Measurements from ENCODE around the gene NR2E3. TPM values are rescaled to one million over a fixed set of nuclear protein-coding genes. Genes with fewer than 3 reads are reported as not detected.

NR2E3 gene
- polyA plus RNA-seq, 1 donor from 2014 or later: not detected

DNA sequence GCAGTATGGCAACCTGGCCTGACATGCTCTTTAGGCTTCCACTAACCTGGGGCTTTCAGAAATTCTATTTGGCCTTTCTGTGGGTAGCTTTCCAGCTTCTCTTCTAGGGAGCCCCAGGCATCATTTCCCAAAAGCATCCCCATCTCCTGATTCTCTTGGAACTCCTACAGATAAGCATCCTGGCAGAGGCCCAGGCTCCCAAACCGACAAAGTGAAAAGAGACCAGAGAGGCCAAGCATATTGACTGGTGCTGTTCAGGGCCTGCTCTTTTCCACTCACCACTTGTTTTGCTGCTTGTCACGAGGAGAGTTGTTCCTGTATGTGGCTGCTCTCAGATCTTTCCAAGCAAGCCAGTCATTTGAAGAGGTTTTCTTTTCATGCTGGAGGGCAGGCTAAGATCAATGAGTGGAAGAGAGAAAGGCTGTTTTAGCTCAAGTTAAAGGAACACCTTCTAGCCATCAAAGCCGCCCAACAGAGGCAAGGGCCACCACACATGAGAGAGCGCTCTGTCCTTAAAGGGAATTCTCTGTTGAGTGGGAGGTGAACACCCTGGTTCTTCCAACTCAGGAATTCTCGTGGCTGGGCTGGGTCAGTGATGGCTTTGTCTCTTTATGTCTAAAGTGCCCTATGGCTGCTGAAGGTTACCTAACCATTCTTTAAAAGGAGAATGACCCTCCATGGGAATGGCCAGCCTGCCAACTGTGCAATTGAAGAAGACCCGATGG, 31.1 kb upstream of the NR2E3 start:
- no peak overlapping the region for H2AFZ ChIP-seq (ENCODE audit: low read depth, low read length)
- H3K4me2 ChIP-seq (ENCODE audit: low read length): no peak overlapping the region
- no peak overlapping the region for H3K9ac ChIP-seq (ENCODE audit: low read length)
- TF ChIP-seq, protein P1, sequence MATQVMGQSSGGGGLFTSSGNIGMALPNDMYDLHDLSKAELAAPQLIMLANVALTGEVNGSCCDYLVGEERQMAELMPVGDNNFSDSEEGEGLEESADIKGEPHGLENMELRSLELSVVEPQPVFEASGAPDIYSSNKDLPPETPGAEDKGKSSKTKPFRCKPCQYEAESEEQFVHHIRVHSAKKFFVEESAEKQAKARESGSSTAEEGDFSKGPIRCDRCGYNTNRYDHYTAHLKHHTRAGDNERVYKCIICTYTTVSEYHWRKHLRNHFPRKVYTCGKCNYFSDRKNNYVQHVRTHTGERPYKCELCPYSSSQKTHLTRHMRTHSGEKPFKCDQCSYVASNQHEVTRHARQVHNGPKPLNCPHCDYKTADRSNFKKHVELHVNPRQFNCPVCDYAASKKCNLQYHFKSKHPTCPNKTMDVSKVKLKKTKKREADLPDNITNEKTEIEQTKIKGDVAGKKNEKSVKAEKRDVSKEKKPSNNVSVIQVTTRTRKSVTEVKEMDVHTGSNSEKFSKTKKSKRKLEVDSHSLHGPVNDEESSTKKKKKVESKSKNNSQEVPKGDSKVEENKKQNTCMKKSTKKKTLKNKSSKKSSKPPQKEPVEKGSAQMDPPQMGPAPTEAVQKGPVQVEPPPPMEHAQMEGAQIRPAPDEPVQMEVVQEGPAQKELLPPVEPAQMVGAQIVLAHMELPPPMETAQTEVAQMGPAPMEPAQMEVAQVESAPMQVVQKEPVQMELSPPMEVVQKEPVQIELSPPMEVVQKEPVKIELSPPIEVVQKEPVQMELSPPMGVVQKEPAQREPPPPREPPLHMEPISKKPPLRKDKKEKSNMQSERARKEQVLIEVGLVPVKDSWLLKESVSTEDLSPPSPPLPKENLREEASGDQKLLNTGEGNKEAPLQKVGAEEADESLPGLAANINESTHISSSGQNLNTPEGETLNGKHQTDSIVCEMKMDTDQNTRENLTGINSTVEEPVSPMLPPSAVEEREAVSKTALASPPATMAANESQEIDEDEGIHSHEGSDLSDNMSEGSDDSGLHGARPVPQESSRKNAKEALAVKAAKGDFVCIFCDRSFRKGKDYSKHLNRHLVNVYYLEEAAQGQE (IDR thresholded peaks at IDR 0.05; ENCODE audit: borderline replicate concordance): no peak
- TF ChIP-seq EZH2 (IDR thresholded peaks at IDR 0.05; ENCODE audit: borderline replicate concordance, insufficient read depth, low read length, poor library complexity, severe bottlenecking): no peak
- no peak for TF ChIP-seq MXI1 (conservative IDR thresholded peaks at IDR 0.05; ENCODE audit: poor library complexity, severe bottlenecking)
- TF ChIP-seq TAF1 (IDR thresholded peaks at IDR 0.05; ENCODE audit: low read depth): no peak
- H3K27me3 ChIP-seq (ENCODE audit: insufficient read depth, low read depth, low read length): no peaks in the 10 kb centered on the region
- no peak overlapping the region for H3K27ac ChIP-seq (ENCODE audit: low read length)
- no peaks in the 10 kb centered on the region for H3F3A ChIP-seq (ENCODE audit: insufficient read depth, low read length, poor library complexity, severe bottlenecking)
- H3K4me3 ChIP-seq (ENCODE audit: low read length): no peak overlapping the region
- H3K79me2 ChIP-seq (replicated peaks; ENCODE audit: insufficient read depth, low read length): no peaks in the 10 kb centered on the region
- H3K9me3 ChIP-seq (ENCODE audit: low read length): no peaks in the 10 kb centered on the region
- no peaks in the 10 kb centered on the region for H3K36me3 ChIP-seq (ENCODE audit: insufficient read depth, low read length)
- no peaks in the 10 kb centered on the region for H3K9me2 ChIP-seq (ENCODE audit: insufficient read depth, low read length)
- no peaks in the 10 kb centered on the region for H4K20me1 ChIP-seq (ENCODE audit: insufficient read depth)

DNA sequence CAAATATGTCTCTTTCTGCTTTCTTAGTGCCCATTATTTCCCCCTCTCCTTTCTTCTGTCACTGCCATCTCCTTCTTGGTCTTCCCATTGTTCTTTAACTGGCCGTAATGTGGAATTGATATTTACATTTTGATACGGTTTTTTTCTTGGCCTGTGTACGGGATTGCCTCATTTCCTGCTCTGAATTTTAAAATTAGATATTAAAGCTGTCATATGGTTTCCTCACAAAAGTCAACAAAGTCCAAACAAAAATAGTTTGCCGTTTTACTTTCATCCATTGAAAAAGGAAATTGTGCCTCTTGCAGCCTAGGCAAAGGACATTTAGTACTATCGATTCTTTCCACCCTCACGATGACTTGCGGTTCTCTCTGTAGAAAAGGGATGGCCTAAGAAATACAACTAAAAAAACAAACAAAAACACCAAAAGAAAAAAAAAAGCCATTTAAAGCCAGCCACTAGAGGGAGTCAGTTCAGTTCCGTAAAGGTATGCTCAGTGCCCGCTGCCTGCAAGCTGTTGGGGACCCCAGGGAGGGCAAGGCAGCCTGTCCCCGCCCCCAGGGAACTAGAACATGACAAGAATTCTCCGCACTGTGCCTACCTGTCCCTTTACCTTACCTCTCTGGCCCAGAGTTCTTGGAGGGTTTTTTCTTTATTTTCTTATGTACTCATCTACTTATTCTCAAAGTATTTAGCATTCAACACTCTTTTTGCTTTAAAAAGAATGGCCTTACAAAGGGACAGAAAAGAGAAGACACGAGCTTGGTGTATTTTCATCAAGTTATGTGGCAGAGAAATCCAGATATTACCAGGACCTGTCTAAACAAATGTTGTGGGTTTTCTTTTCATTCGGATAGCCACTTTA, 30.0 kb upstream of the NR2E3 start:
- no peak overlapping the region for H3K4me2 ChIP-seq (ENCODE audit: low read length)
- no peaks in the 10 kb centered on the region for H3K36me3 ChIP-seq (ENCODE audit: insufficient read depth, low read length)
- no peak overlapping the region for H3K4me3 ChIP-seq (ENCODE audit: low read length)
- H3F3A ChIP-seq (ENCODE audit: insufficient read depth, low read length, poor library complexity, severe bottlenecking): no peaks in the 10 kb centered on the region
- TF ChIP-seq EP300 (conservative IDR thresholded peaks at IDR 0.05; ENCODE audit: poor library complexity, severe bottlenecking) (no peak), MXI1 (conservative IDR thresholded peaks at IDR 0.05; ENCODE audit: poor library complexity, severe bottlenecking) (no peak), TAF1 (IDR thresholded peaks at IDR 0.05; ENCODE audit: low read depth) (no peak), SMC3 (conservative IDR thresholded peaks at IDR 0.05; ENCODE audit: poor library complexity) (peak; percentile 53), POLR2AphosphoS5 (IDR thresholded peaks at IDR 0.05) (no peak), EZH2 (IDR thresholded peaks at IDR 0.05; ENCODE audit: borderline replicate concordance, insufficient read depth, low read length, poor library complexity, severe bottlenecking) (no peak), RAD21 (conservative IDR thresholded peaks at IDR 0.05) (peak; percentile 27)
- TF ChIP-seq, protein P2, sequence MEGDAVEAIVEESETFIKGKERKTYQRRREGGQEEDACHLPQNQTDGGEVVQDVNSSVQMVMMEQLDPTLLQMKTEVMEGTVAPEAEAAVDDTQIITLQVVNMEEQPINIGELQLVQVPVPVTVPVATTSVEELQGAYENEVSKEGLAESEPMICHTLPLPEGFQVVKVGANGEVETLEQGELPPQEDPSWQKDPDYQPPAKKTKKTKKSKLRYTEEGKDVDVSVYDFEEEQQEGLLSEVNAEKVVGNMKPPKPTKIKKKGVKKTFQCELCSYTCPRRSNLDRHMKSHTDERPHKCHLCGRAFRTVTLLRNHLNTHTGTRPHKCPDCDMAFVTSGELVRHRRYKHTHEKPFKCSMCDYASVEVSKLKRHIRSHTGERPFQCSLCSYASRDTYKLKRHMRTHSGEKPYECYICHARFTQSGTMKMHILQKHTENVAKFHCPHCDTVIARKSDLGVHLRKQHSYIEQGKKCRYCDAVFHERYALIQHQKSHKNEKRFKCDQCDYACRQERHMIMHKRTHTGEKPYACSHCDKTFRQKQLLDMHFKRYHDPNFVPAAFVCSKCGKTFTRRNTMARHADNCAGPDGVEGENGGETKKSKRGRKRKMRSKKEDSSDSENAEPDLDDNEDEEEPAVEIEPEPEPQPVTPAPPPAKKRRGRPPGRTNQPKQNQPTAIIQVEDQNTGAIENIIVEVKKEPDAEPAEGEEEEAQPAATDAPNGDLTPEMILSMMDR (IDR thresholded peaks at IDR 0.05; ENCODE audit: poor library complexity, severe bottlenecking): peak; percentile 63
- TF ChIP-seq, protein P1 (IDR thresholded peaks at IDR 0.05; ENCODE audit: borderline replicate concordance): no peak
- H3K27me3 ChIP-seq (ENCODE audit: insufficient read depth, low read depth, low read length): no peaks in the 10 kb centered on the region
- no peak overlapping the region for H2AFZ ChIP-seq (ENCODE audit: low read depth, low read length)
- H3K9me3 ChIP-seq (ENCODE audit: low read length): no peaks in the 10 kb centered on the region
- H3K9ac ChIP-seq (ENCODE audit: low read length): no peak overlapping the region
- no peaks in the 10 kb centered on the region for H3K9me2 ChIP-seq (ENCODE audit: insufficient read depth, low read length)
- no peak overlapping the region for H3K27ac ChIP-seq (ENCODE audit: low read length)
- H3K79me2 ChIP-seq (replicated peaks; ENCODE audit: insufficient read depth, low read length): no peaks in the 10 kb centered on the region
- no peaks in the 10 kb centered on the region for H4K20me1 ChIP-seq (ENCODE audit: insufficient read depth)
